HG03064 (cell line): ENCODE results near the gene ILDR1.

Experiments used
- ATAC-seq: cut with Tn5 transposase; IDR thresholded peaks from one replicate; pipeline ENCODE4 v1.9.1; 2021; ENCODE audit warnings: low read depth; ENCODE audit not compliant: unreplicated experiment

The ILDR1 gene

GRCh38 chr3:122021037-122021436 is 1.0 kb downstream of the ILDR1 start:
- no peak for ATAC-seq

GRCh38 chr3:122019493-122019892 is 2.6 kb downstream of the ILDR1 start:
- ATAC-seq, result no peak

- peak; percentile 82 for ATAC-seq
Observed at GRCh38 chr3:122014741-122015140, 7.3 kb downstream of the ILDR1 start.

- ATAC-seq, result no peak
Observed at GRCh38 chr3:122013448-122013925, 8.6 kb downstream of the ILDR1 start.

GRCh38 chr3:122012821-122013220 is 9.2 kb downstream of the ILDR1 start:
- no peak for ATAC-seq

- ATAC-seq, result no peak
Observed at GRCh38 chr3:122011396-122011795, 10.7 kb downstream of the ILDR1 start.

GRCh38 chr3:122010506-122010905 is 11.5 kb downstream of the ILDR1 start:
- ATAC-seq, result no peak

- ATAC-seq, result no peak
Observed at GRCh38 chr3:122008166-122008565, 13.9 kb downstream of the ILDR1 start.

GRCh38 chr3:122006267-122006666 is 15.8 kb downstream of the ILDR1 start:
- no peak for ATAC-seq

- no peak for ATAC-seq
Observed at GRCh38 chr3:122004991-122005565, 17.0 kb downstream of the ILDR1 start.

- ATAC-seq, result no peak
Observed at GRCh38 chr3:122004107-122004506, 17.9 kb downstream of the ILDR1 start.

- no peak for ATAC-seq
Observed at GRCh38 chr3:122003606-122004005, 18.4 kb downstream of the ILDR1 start.

GRCh38 chr3:122003112-122003511 is 18.9 kb downstream of the ILDR1 start:
- no peak for ATAC-seq

GRCh38 chr3:122002611-122003010 is 19.4 kb downstream of the ILDR1 start:
- no peak for ATAC-seq

- no peak for ATAC-seq
Observed at GRCh38 chr3:122001892-122002291, 20.2 kb downstream of the ILDR1 start.

GRCh38 chr3:122000936-122001605 is 21.0 kb downstream of the ILDR1 start:
- no peak for ATAC-seq

- ATAC-seq, result no peak
Observed at GRCh38 chr3:121999931-122000330, 22.1 kb downstream of the ILDR1 start.

- no peak for ATAC-seq
Observed at GRCh38 chr3:121998611-121999473, 23.2 kb downstream of the ILDR1 start.

- ATAC-seq, result no peak
Observed at GRCh38 chr3:121998030-121998580, 23.9 kb downstream of the ILDR1 start.

GRCh38 chr3:121997372-121997771 is 24.7 kb downstream of the ILDR1 start:
- no peak for ATAC-seq

GRCh38 chr3:121996441-121996840 is 25.6 kb downstream of the ILDR1 start:
- no peak for ATAC-seq
